HAP-1 (cell line): Measurements from ENCODE around the gene UNC13B.

Source experiments
- DNase-seq, 2 experiments: peaks; one replicate each; pipeline ENCODE4 v3.0.0-alpha.2; 2016 to 2020; ENCODE audit warnings: low spot score in 2 of 2
- H3K27me3 ChIP-seq: fragments of 250-450 bp; sonication (Bioruptor Pico); 2 replicates; pipeline ENCODE4 v1.5.1; 2020; ENCODE audit warnings: low read depth, mild to moderate bottlenecking, moderate library complexity
- H3K36me3 ChIP-seq: fragments of 250-450 bp; sonication (Bioruptor Pico); replicated peaks from 2 replicates; pipeline ENCODE4 v1.5.1; 2020; ENCODE audit warnings: mild to moderate bottlenecking
- H3K4me1 ChIP-seq: fragments of 250-450 bp; sonication (Bioruptor Pico); 2 replicates; pipeline ENCODE4 v1.5.1; 2020; ENCODE audit warnings: mild to moderate bottlenecking
- H3K4me3 ChIP-seq: fragments of 250-450 bp; sonication (Bioruptor Pico); 2 replicates; pipeline ENCODE4 v1.5.1; 2020; ENCODE audit warnings: mild to moderate bottlenecking, moderate library complexity
- H3K9me3 ChIP-seq: fragments of 250-450 bp; sonication (Bioruptor Pico); 2 replicates; pipeline ENCODE4 v1.5.1; 2020; ENCODE audit warnings: mild to moderate bottlenecking, moderate library complexity
- in situ Hi-C: fragments of 300-500 bp; cut with MboI; formaldehyde crosslinking; loops from 3 replicates; pipeline ENCODE4 v1.14.3; 2020; ENCODE audit warnings: low sequenced_read_pairs, inconsistent platforms, mixed read lengths

Gene UNC13B

DNA sequence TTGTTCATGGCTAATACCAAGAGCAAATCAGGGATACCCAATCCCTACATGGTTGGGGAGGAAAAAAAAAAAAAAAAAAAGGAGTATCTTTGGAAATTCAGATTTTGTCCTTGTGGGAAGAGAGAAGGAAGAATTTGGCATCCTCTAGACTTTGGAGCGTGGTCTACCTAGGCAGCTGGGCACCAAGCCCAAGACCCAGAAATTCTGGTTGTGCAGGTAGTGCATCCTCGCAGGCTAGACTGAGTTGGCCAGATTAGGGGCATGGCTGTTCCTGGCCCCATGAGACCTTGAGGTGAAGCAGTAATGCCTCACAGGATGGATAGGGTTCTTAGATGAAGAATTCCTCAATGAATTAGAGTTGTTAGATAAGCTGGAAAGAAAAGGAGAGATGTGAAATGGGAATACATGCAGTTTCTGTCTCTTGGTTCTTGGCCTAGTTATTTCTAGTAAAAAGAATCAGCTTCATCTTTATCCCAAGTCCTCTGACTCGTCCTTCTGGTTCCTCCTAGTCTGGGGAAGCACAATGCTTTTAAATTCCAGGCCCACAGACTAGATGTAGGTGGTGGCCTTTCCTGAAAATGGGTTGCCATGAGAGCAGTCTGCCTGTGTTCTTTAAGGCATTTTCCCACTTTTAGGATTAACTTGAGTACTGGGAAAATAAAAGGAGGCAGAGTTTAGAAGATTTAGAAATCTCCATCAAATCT, 187.6 kb downstream of the UNC13B start:
- in situ Hi-C loops: no loop called here

DNA sequence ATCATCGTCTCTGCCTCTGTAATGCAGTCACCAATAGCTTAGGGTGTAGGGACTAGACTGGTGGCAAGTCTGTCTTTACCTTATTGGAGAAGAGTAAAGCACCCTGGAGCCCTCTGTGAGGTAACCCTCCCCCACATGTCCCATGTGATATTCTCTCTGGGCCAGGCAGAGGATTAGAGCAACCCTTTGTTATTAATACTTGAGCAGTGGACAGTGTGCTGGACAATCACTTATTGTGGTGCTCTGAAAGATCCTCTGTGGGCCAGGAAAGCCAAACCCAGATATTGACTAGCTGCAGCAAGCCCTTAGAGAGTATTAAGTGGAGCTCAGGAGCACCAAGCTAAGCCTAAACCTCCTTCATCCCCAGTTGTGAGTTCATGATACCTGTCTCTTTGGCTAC, 188.4 kb downstream of the UNC13B start:
- H3K4me3 ChIP-seq: no peak overlapping the region
- H3K4me1 ChIP-seq: peaks cover 2% of the 10 kb centered on the region; the same call in 1 of the 2 replicates
- in situ Hi-C loops: no loop called here
- DNase-seq: no peak
- H3K36me3 ChIP-seq: no peaks in the 10 kb centered on the region
- H3K27me3 ChIP-seq: no peaks in the 10 kb centered on the region
- no peaks in the 10 kb centered on the region for H3K9me3 ChIP-seq

More for the DNA sequence above, 187.6 kb downstream of the UNC13B start:
- Histone ChIP-seq H3K27me3 (no peaks in the 10 kb centered on the region), H3K4me1 (no peaks in the 10 kb centered on the region), H3K9me3 (no peaks in the 10 kb centered on the region), H3K4me3 (no peak overlapping the region), H3K36me3 (no peaks in the 10 kb centered on the region)
- DNase-seq: no peak

DNA sequence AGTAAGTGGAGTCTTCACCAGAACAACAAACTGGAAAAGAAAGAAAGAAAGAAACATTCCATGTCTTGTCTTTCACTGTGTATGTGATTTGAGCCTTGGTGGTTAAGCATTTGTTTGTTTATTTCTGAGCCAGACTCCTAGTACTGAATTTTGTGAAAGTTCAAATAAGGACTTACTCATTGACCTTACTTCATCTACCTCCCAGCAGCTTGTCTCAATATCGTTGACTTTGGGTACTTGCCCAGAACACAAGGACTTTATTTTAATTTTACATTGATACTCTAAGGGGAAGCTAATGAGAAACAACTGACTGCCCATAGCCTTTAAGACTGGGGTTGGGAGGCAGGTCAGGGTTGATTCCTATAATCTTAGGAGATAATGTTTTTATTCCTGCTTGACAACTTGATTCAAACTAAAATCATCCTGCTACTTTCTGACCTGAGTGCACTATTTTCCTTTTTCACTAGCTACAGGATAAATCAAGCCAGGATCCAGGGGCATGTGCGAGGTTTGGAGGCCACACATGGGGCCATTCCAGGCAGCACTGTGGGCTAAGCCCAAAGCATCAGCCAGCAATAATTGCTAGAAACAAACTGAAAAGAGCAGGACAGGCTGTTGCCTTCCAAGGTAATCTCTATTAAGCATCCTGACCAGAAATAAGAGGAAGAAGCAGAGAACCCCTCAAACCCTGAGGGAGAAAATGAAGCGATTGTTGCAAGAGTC, 189.2 kb downstream of the UNC13B start:
- DNase-seq: no peak
- no peaks in the 10 kb centered on the region for H3K36me3 ChIP-seq
- H3K9me3 ChIP-seq: no peaks in the 10 kb centered on the region
- no peak overlapping the region for H3K4me3 ChIP-seq
- H3K27me3 ChIP-seq: no peaks in the 10 kb centered on the region
- in situ Hi-C loops: no loop called here
- peaks cover 4% of the 10 kb centered on the region for H3K4me1 ChIP-seq

DNA sequence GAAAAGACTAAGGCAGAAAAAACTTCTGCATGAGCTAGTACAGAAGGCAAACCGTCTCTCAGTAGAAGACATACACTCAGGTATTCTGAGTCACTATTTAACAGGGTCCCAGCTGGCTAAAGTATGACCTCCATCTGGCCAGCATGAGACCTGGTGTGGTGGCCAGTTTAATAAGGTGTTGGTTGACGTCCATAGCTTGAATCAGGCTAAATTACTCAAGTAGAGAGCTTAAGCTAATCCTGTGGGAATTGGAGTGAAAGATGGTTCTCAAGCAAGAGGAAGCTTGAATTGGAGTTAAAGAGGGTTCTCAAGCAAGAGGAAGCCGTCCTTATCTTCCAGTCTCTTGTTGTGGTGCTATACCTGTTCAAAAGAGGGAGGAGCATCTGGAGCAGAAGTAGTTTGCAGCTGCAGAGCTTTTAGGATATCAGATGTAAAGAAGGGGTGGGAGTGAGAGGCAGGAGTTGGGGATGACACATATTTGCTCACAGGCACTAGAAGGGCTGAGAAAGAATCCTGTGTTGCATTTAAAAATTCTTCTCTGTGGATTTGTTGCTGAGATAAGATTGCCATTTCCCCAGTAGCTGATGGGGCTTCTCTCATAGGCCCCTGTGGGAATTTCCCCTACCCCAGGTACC, 192.0 kb downstream of the UNC13B start:
- no peak for DNase-seq
- Histone ChIP-seq H3K36me3 (no peaks in the 10 kb centered on the region), H3K27me3 (no peaks in the 10 kb centered on the region), H3K4me1 (peaks cover 4% of the 10 kb centered on the region), H3K9me3 (no peaks in the 10 kb centered on the region), H3K4me3 (no peak overlapping the region)
- in situ Hi-C loops: no loop called here

DNA sequence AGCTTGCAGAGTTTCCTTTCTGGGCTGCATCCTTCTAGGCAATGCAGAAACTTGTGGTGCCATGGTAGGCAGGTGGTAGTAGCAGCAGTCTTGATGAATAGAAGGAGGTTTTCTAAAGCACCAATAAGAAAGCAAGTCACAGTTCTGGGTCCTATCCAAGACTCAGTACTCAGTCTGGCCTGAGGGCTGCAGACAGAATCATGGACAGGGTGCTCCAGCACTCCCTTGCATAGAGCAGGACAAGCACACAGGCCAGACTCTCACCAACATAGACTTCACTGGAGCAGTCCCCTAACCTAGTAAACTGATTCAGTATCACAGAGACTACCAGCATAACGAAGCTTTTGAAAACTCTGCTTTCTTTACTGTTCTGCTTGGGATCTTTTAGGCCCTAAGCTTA, 194.1 kb downstream of the UNC13B start:
- Histone ChIP-seq H3K4me1 (peaks cover 4% of the 10 kb centered on the region), H3K27me3 (no peaks in the 10 kb centered on the region), H3K36me3 (no peaks in the 10 kb centered on the region), H3K4me3 (no peak overlapping the region), H3K9me3 (no peaks in the 10 kb centered on the region)
- no peak for DNase-seq
- in situ Hi-C loops: no loop called here

DNA sequence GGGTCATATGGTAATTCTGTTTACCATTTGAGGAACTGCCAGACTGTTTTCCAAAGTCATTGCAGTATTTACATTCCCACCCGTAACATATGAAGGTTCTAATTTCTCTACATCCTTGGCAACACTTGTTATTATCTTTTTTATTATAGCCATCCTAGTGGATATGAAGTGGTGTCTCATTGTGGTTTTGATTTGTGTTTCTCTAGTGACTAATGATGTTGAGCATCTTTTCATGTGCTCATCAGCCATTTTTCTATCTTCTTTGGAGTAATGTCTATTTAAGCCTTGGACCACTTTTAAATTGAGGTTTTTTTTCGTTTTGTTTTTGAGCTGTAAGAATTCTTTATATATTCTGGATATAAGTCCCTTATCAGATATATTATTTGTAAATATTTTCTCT, 195.3 kb downstream of the UNC13B start:
- Histone ChIP-seq H3K27me3 (no peaks in the 10 kb centered on the region), H3K4me3 (no peak overlapping the region), H3K36me3 (no peaks in the 10 kb centered on the region), H3K9me3 (no peaks in the 10 kb centered on the region), H3K4me1 (peaks cover 4% of the 10 kb centered on the region)
- in situ Hi-C loops: no loop called here
- DNase-seq: no peak

DNA sequence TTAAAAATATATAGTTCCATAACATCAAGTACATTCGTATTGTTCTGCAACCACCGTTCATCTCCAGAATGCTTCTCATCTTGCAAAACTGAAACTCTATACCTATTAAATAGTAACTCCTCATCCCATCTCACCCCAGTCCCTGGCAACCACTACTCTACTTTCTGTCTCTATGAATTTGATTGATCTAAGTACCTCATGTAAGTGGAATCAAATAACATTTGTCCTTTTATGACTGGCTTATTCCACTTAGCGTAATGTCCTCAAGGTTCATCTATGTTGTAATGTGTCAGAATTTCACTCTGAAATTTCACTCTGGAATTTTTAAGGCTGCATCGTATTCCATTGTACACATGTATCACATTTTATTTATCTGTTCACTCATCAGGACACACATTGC, 196.0 kb downstream of the UNC13B start:
- Histone ChIP-seq H3K36me3 (no peaks in the 10 kb centered on the region), H3K9me3 (no peaks in the 10 kb centered on the region), H3K4me1 (peaks cover 4% of the 10 kb centered on the region), H3K4me3 (no peak overlapping the region), H3K27me3 (no peaks in the 10 kb centered on the region)
- in situ Hi-C loops: no loop called here
- DNase-seq: no peak

DNA sequence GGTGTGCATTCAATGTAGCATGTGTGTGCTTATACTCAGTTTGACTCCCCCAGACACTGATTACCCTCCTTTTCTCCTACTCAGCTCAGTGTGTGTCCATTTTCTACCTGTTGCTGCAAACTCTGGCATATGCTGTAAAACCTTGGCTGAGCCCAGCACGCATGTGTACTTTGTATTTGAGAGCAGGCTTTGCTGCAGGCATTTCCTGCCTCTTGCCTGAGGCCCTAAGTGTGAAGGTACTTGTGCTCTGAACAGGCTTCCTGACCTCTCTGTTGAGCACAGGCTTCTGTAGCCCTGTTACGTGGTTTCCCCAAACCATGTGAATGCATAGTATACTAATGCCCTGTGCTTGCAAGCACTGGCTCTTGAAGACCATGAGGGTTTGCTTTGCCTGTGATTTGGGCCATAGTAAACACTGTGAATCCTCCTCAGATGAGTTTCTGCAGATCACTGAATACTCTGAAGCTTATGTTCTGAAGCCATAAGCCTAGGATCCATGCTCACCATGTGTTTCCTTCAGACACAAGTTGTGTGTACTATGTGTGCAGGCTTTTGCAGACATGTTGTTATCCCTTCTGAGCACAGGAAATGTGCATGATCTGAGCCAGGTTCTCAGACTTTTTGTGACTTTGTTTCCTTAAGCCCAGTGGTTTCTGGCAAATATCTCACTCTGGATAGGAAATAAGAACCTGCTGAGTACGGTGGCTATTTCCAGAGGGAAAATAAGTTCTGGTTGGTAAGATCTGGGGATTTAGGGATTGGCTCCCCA, 203.2 kb downstream of the UNC13B start:
- Histone ChIP-seq H3K4me3 (no peak overlapping the region), H3K27me3 (no peaks in the 10 kb centered on the region), H3K9me3 (no peaks in the 10 kb centered on the region), H3K36me3 (no peaks in the 10 kb centered on the region), H3K4me1 (peaks cover 3% of the 10 kb centered on the region; the same call in 1 of the 2 replicates)
- DNase-seq: no peak
- in situ Hi-C loops: no loop called here

DNA sequence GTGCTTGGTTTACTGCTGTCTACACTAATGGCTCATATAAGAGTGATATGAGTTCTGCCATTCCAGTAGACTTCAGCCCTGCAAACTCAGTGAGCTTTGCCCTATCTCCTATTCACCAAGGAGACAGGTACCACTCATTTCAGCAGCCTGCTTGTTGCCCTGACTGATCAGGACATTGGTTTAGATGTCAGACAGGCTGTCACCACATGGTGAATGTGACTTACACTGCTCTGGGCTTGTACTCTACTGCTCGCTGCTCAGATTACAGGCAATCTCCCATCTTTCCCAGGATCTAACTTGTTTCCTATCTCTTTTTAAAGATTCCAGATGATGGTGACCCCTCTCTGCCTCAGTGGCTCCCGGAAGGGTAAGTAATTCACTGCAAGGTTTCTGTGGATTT, 204.8 kb downstream of the UNC13B start:
- DNase-seq: no peak
- in situ Hi-C loops: no loop called here

DNA sequence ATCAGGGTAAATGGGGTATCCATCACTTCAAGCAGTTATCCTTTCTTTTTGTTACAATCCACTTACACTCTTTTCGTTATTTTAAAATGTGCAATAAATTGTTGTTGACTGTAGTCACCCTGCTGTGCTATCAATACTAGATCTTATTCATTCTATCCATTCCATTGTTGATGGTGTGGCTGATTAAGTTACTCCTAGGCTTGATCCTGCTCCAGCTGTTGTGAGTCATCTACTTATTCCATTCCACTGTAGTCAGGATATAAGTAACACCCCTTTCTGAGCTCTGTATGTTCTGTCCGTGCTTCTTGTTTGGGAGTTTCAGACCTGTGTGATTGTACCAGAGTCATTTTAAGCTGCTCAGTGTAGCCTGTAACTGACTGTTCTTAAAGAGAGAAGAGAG, 205.6 kb downstream of the UNC13B start:
- no peaks in the 10 kb centered on the region for H3K9me3 ChIP-seq
- in situ Hi-C loops: no loop called here
- no peaks in the 10 kb centered on the region; the same call in 1 of the 2 replicates for H3K36me3 ChIP-seq
- no peak overlapping the region for H3K4me3 ChIP-seq
- H3K4me1 ChIP-seq: peaks cover 3% of the 10 kb centered on the region; the same call in 1 of the 2 replicates
- peak in 1 of 2 experiments; percentile 12 for DNase-seq
- H3K27me3 ChIP-seq: no peaks in the 10 kb centered on the region

More for the DNA sequence above, 204.8 kb downstream of the UNC13B start:
- Histone ChIP-seq H3K9me3 (no peaks in the 10 kb centered on the region), H3K4me3 (no peak overlapping the region), H3K27me3 (no peaks in the 10 kb centered on the region), H3K4me1 (peaks cover 3% of the 10 kb centered on the region; the same call in 1 of the 2 replicates), H3K36me3 (no peaks in the 10 kb centered on the region; the same call in 1 of the 2 replicates)

DNA sequence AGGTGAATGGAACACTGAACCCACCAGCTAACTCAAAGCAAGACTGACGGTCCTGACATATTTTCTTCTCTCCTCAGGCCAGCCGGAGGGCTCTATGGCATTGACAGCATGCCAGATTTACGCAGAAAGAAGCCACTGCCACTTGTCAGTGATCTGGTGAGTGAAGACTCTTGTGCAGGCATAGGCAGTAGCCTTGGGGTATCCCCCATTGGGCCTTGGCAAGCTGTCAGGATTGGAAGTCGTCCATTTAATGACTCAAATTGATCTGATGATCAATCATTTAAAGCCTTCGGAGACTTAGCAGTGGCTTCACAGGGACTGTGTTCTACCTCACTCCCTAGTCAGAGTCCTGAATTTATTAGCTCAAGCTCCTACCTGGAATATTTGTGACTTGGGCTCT, 208.4 kb downstream of the UNC13B start:
- Histone ChIP-seq H3K27me3 (no peaks in the 10 kb centered on the region), H3K4me1 (peaks cover 3% of the 10 kb centered on the region; the same call in 1 of the 2 replicates), H3K9me3 (no peaks in the 10 kb centered on the region), H3K36me3 (no peaks in the 10 kb centered on the region; the same call in 1 of the 2 replicates), H3K4me3 (no peak overlapping the region)
- DNase-seq: no peak
- in situ Hi-C loops: no loop called here

DNA sequence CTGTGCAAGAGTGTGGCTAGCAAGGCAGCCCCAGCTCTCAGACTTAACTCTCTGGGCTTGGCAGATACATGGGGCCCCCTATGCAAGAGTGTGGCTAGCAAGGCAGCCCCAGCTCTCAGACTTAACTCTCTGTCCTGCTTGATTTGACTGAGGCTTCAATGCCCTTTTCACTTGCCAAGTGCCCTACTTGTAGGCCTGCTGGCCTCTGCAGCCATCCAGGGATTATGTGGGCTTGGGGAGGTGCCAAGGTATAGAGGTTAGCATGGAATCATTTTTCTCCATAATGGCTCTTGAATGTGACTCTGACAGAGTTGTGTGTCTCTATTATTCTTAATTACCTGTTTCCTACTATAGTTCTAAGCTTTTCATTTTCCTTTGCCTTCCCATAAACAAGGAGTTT, 212.6 kb downstream of the UNC13B start:
- in situ Hi-C loops: no loop called here
- Histone ChIP-seq H3K36me3 (no peaks in the 10 kb centered on the region; the same call in 1 of the 2 replicates), H3K4me3 (no peak overlapping the region), H3K4me1 (no peaks in the 10 kb centered on the region), H3K9me3 (no peaks in the 10 kb centered on the region), H3K27me3 (no peaks in the 10 kb centered on the region)
- DNase-seq: no peak

DNA sequence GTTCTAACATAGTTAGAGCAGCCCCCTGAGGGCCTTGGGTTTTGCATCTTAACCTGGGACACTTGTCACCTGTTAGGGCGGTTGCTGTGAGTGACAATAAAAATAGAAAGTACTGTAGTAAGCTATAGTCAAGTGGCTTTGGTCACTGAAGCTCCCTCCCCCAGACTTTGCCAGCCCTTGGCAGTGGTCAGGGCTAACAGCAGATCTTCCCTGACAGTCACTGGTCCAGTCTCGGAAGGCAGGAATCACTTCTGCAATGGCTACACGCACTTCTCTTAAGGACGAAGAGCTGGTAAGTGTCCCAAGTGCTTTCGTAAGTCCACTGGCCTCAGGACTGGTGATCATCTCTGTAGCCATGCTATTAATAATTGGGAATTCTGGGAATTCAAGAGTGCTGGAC, 213.1 kb downstream of the UNC13B start:
- Histone ChIP-seq H3K4me3 (no peak overlapping the region), H3K9me3 (no peaks in the 10 kb centered on the region), H3K4me1 (no peaks in the 10 kb centered on the region), H3K27me3 (no peaks in the 10 kb centered on the region), H3K36me3 (no peaks in the 10 kb centered on the region; the same call in 1 of the 2 replicates)
- DNase-seq: no peak
- in situ Hi-C loops: no loop called here
